Ascending aorta (tissue), 2 donors: Measurements from ENCODE around the gene GAK. TPM values are rescaled to one million over a fixed set of nuclear protein-coding genes. Genes with fewer than 3 reads are reported as not detected.

ENCODE experiments used
- DNase-seq, 2 donors: peaks; one replicate each; pipeline ENCODE4 v3.0.0-alpha.2; 2019; ENCODE audit warnings: low spot score in 2 of 2
- H3K27ac ChIP-seq, 2 donors: fragments of 200-600 bp; sonication (generic); one replicate each; pipeline ENCODE4 v1.5.1; 2016 to 2017; ENCODE audit warnings: mild to moderate bottlenecking in 1 of 2
- H3K27me3 ChIP-seq: fragments of 200-600 bp; sonication (generic); one replicate; pipeline ENCODE4 v1.5.1; 2017
- H3K36me3 ChIP-seq, 2 donors: fragments of 200-600 bp; sonication (generic); one replicate each; pipeline ENCODE4 v1.5.1; 2016
- H3K4me1 ChIP-seq, 2 donors: fragments of 200-600 bp; sonication (generic); one replicate each; pipeline ENCODE4 v1.5.1; 2016 to 2017; ENCODE audit warnings: mild to moderate bottlenecking in 1 of 2
- H3K4me3 ChIP-seq, 2 donors: fragments of 200-600 bp; sonication (generic); one replicate each; pipeline ENCODE4 v1.5.1; 2016 to 2017; ENCODE audit warnings: mild to moderate bottlenecking in 1 of 2
- H3K9me3 ChIP-seq, 2 donors: fragments of 200-600 bp; sonication (generic); one replicate each; pipeline ENCODE4 v1.5.1; 2016
- intact Hi-C: fragments of 100-400 bp; cut with DNase I; formaldehyde crosslinking; loops from one replicate; pipeline ENCODE4 v1.15.1; 2023
- total RNA-seq: library from RNA; depleted of rRNA; stranded (reverse); fragments of >200 nt; gene quantifications from one replicate; pipeline ENCODE4 v1.1.0, GENCODE V29; 2016
- TF ChIP-seq, protein P1 (sequence below), 3 experiments: fragments of 200-600 bp in 2 of 3; fragments of 450-650 bp in 1 of 3; sonication (generic) in 2 of 3; IDR thresholded peaks; one replicate each; pipeline ENCODE4 v1.5.1; 2016 to 2019; ENCODE audit warnings: antibody characterized with exemption in 3 of 3, mild to moderate bottlenecking in 1 of 3, moderate library complexity in 1 of 3

GAK gene
- total RNA-seq, 1 donor from 2014 or later, result 87.3 TPM

DNA sequence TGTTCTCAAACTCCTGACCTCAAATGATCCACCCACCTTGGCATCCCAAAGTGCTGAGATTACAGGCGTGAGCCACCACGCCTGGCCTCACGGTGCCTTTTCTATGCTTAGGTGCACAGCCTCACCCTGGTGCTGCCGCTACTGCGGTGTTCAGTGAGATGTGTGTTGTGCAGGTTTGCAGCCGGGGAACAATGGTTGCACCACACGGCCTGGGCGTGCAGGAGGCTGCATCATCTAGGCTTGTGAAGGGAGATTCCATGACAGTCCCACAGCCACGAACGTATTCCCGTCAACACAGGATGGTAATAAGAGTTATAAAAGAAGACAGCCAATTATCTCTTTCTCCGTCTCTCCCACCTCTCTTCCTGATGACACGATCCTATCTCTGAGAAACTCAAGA is 128.2 kb downstream of the GAK start:
- intact Hi-C loops, result no loop called here
- Histone ChIP-seq H3K4me1 (no peaks in the 10 kb centered on the region), H3K27me3 (no peaks in the 10 kb centered on the region), H3K36me3 (no peaks in the 10 kb centered on the region), H3K9me3 (peaks cover 0 to 4% of the 10 kb centered on the region in 2 donors), H3K4me3 (no peak overlapping the region), H3K27ac (no peak overlapping the region)
- no peak for DNase-seq
- TF ChIP-seq, protein P1, sequence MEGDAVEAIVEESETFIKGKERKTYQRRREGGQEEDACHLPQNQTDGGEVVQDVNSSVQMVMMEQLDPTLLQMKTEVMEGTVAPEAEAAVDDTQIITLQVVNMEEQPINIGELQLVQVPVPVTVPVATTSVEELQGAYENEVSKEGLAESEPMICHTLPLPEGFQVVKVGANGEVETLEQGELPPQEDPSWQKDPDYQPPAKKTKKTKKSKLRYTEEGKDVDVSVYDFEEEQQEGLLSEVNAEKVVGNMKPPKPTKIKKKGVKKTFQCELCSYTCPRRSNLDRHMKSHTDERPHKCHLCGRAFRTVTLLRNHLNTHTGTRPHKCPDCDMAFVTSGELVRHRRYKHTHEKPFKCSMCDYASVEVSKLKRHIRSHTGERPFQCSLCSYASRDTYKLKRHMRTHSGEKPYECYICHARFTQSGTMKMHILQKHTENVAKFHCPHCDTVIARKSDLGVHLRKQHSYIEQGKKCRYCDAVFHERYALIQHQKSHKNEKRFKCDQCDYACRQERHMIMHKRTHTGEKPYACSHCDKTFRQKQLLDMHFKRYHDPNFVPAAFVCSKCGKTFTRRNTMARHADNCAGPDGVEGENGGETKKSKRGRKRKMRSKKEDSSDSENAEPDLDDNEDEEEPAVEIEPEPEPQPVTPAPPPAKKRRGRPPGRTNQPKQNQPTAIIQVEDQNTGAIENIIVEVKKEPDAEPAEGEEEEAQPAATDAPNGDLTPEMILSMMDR (IDR thresholded peaks at IDR 0.05), result no peak

DNA sequence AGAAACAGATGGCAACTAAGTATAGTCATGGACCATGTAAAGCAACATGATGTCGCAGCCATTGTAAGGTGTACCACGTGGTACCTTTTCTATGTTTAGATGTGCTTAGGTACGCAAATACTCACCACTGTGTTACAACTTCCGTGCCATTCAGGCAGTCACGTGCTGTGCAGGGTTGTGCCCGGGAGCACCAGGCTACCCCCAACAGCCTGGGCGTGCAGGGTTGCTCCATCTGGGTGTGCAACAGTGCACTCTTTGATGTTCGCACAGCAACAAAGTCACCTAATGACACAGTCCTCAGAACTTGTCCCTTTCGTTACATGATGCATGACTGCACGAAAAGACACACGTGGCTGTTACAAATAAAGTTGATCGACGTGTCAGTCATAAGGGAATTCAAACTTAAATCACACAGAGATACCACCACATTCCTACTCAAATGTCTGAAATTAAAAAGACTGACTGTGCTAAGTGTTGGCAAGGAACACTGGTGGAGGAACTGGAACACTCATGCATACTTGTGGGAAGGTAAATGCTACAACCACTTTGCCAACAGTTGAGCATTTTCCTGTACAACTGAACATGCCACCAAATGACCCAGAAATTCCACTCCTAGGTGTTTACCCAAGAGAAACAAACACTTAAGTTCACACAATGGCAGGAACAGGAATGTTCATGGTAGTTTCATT is 130.5 kb downstream of the GAK start:
- intact Hi-C loops, result no loop called here
- no peaks in the 10 kb centered on the region for H3K27me3 ChIP-seq
- H3K4me3 ChIP-seq, result no peak overlapping the region
- H3K27ac ChIP-seq, result no peak overlapping the region
- no peak for DNase-seq
- no peaks in the 10 kb centered on the region for H3K4me1 ChIP-seq
- TF ChIP-seq, protein P1 (IDR thresholded peaks at IDR 0.05), result no peak
- no peaks in the 10 kb centered on the region for H3K9me3 ChIP-seq
- H3K36me3 ChIP-seq, result no peaks in the 10 kb centered on the region

Other genes with a start within 250 kb of the GAK start
- gene SLC49A3, start 243.2 kb downstream of the GAK start, total RNA-seq, result 17.7 TPM
- gene PCGF3, start 226.5 kb downstream of the GAK start, total RNA-seq, result 124 TPM
- gene CPLX1, start 106.2 kb downstream of the GAK start, total RNA-seq, result 1.1 TPM
- 41.2 TPM for gene TMEM175, start 144 bp upstream of the GAK start, total RNA-seq
- gene DGKQ, start 41.3 kb upstream of the GAK start, total RNA-seq, result 20.1 TPM
- 118 TPM for gene IDUA, start 54.7 kb upstream of the GAK start, total RNA-seq
- gene SLC26A1, start 61.1 kb upstream of the GAK start, total RNA-seq, result not detected
- gene FGFRL1, start 79.3 kb upstream of the GAK start, total RNA-seq, result 79.1 TPM
- gene RNF212, start 181.2 kb upstream of the GAK start, total RNA-seq, result not detected
- 14.0 TPM for gene SPON2, start 240.3 kb upstream of the GAK start, total RNA-seq